CD4-positive, alpha-beta memory T cell (primary cell): ENCODE measurements around the gene IL20RB. TPM values are rescaled to one million over a fixed set of nuclear protein-coding genes. Genes with fewer than 3 reads are reported as not detected.

Experiments
- CTCF ChIA-PET: fragments of 350-600 bp; sonication (Branson Sonifier 250); formaldehyde crosslinking; loops from one replicate; lab custom pipeline; 2021; ENCODE audit warnings: inconsistent platforms; ENCODE audit not compliant: partially characterized antibody; lab: Charles Lee
- POLR2A ChIA-PET: fragments of 350-600 bp; sonication (Branson Sonifier 250); formaldehyde crosslinking; loops from one replicate; lab custom pipeline; 2021; ENCODE audit not compliant: partially characterized antibody; lab: Charles Lee
- DNase-seq, 5 donors: peaks; one replicate each; pipeline versions ENCODE4 v3.0.0 to v3.0.0-alpha.2; 2020 to 2022; ENCODE audit warnings: mixed read lengths in 1 of 5
- H3K27ac ChIP-seq: one replicate; pipeline ENCODE4 v1.7.0; 2013; ENCODE audit warnings: low read depth, low read length
- H3K27me3 ChIP-seq: 2 replicates; pipeline ENCODE4 v1.7.0; 2013; ENCODE audit warnings: mild to moderate bottlenecking, low read length, moderate library complexity; ENCODE audit not compliant: insufficient read depth
- H3K36me3 ChIP-seq: 2 replicates; pipeline ENCODE4 v1.7.0; 2013; ENCODE audit warnings: mild to moderate bottlenecking, low read length, moderate library complexity; ENCODE audit not compliant: insufficient read depth
- H3K4me1 ChIP-seq: 2 replicates; pipeline ENCODE4 v1.7.0; 2013; ENCODE audit warnings: mild to moderate bottlenecking, low read length, moderate library complexity; ENCODE audit not compliant: insufficient read depth
- H3K4me3 ChIP-seq, 2 donors: one replicate each; pipeline ENCODE4 v1.7.0; 2013; ENCODE audit warnings: low read length in 2 of 2, mild to moderate bottlenecking in 1 of 2
- H3K9me3 ChIP-seq, 2 donors: one replicate each; pipeline ENCODE4 v1.7.0; 2013; ENCODE audit warnings: low read length in 2 of 2, control low read depth in 1 of 2; ENCODE audit not compliant: control insufficient read depth in 1 of 2
- H3K27ac Mint-ChIP-seq, 7 donors: one replicate each; pipeline ENCODE4 v1.8.0; 2020 to 2021; ENCODE audit warnings: mixed read lengths in 7 of 7, mild to moderate bottlenecking in 6 of 7, inconsistent platforms in 3 of 7, moderate library complexity in 3 of 7
- H3K27me3 Mint-ChIP-seq, 2 donors: one replicate each; pipeline ENCODE4 v1.8.0; 2020 to 2021; ENCODE audit warnings: mixed read lengths in 2 of 2
- H3K36me3 Mint-ChIP-seq, 2 donors: one replicate each; pipeline ENCODE4 v1.8.0; 2020 to 2021; ENCODE audit warnings: mixed read lengths in 2 of 2, inconsistent platforms in 1 of 2, mild to moderate bottlenecking in 1 of 2
- H3K4me1 Mint-ChIP-seq, 4 donors: one replicate each; pipeline ENCODE4 v1.8.0; 2020 to 2021; ENCODE audit warnings: mixed read lengths in 4 of 4, mild to moderate bottlenecking in 1 of 4
- H3K4me3 Mint-ChIP-seq, 8 donors: one replicate each; pipeline ENCODE4 v1.8.0; 2020 to 2021; ENCODE audit warnings: mixed read lengths in 8 of 8, mild to moderate bottlenecking in 7 of 8, moderate library complexity in 6 of 8, inconsistent platforms in 3 of 8
- H3K9me3 Mint-ChIP-seq, 8 donors: one replicate each; pipeline ENCODE4 v1.8.0; 2020 to 2021; ENCODE audit warnings: mixed read lengths in 8 of 8, mild to moderate bottlenecking in 5 of 8, inconsistent platforms in 3 of 8, moderate library complexity in 1 of 8
- intact Hi-C: fragments of 100-400 bp; cut with micrococcal nuclease; formaldehyde crosslinking; loops from one replicate; pipeline ENCODE4 v1.15.1; 2023
- polyA plus RNA-seq, 2 donors: library from polyadenylated mRNA; unstranded; fragments of 300-500 nt; fragmentation: Illumina TruSeq; gene quantifications; one replicate each; pipeline ENCODE4 v1.2.3, GENCODE V29; 2021
- total RNA-seq, 2 experiments: library from RNA; stranded (reverse); gene quantifications; one replicate each; pipeline ENCODE4 v1.2.3, GENCODE V29; 2021

The IL20RB gene
- total and polyA plus RNA-seq, 4 experiments from 2014 or later, result 1.4 to 2.7 (median 1.5) TPM; not detected in 1

- no peaks in the 10 kb centered on the region for H3K27me3 Mint-ChIP-seq
- peaks cover 64 to 96% (median 79%) of the 10 kb centered on the region in 4 donors for H3K4me1 Mint-ChIP-seq
- H3K27ac Mint-ChIP-seq, result peak overlapping the region in 3 of 7 donors; percentile 30 to 73 (median 41)
These were observed 41.6 kb upstream of the IL20RB start for GRCh38 chr3:136916223-136916622.

DNA sequence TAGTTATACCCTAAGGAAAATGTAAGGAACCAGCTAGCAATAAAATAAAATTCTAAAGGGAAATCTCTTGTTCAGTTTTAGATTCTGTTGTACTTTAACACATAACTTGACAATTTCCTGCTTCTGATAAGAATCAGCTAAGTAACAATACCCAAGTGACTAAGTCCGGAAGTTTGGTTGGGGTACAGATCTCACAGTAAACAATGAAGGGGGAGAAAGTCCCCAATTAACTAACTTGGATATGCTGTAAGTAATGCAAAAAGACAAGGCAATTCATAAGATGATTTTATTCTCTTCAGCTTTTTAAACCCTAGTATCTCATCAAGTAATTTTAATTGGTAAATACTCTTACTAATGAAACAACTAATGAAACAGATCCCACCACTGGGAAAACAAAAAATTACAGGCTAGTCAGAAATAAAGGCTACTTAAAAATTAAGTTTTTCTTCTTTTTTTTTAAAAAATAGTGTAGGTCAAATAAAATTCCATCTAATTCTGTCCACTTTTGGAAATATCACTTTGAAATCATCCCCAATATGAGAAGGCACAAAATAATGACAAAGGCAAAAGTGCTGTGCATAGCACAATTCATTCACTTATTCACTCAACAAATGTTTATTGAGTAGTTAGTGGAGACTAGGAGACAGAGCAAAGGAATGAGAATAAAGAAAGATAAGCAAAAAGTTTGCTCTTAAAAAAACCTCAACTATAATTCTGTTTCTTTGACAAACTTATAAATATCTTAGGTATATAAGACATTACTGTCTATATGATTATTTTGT is 37.8 kb upstream of the IL20RB start:
- DNase-seq, result peak; percentile 64 to 78 (median 69)
- Histone ChIP-seq H3K9me3 (no peaks in the 10 kb centered on the region), H3K4me3 (no peak overlapping the region), H3K27me3 (no peaks in the 10 kb centered on the region), H3K4me1 (peaks cover 93% of the 10 kb centered on the region), H3K27ac (peak overlapping the region; percentile 55), H3K36me3 (no peaks in the 10 kb centered on the region)
- H3K27me3 Mint-ChIP-seq, result no peaks in the 10 kb centered on the region
- intact Hi-C loops, result loop anchor here (1.0 to 5.0 kb wide), 5 partner anchors 33 to 668 kb away; partner anchors contain the start of genes NCK1, PCCB and STAG1
- H3K4me1 Mint-ChIP-seq, result peaks cover 64 to 90% (median 77%) of the 10 kb centered on the region in 4 donors
- POLR2A ChIA-PET, result interaction anchor here (0.8 to 2.9 kb wide), 9 partner anchors 10 to 726 kb away, joined by 3 to 49 read pairs (median 5); partner anchors contain the start of genes NCK1 and STAG1
- no peaks in the 10 kb centered on the region for H3K9me3 Mint-ChIP-seq
- CTCF ChIA-PET, result interaction anchor here (0.9 to 1.4 kb wide), 4 partner anchors 57 to 168 kb away, joined by 3 to 10 read pairs (median 4); partner anchors contain the start of genes NCK1 and STAG1
- H3K4me3 Mint-ChIP-seq, result peak overlapping the region; percentile 25 to 91 (median 74)
- H3K27ac Mint-ChIP-seq, result peak overlapping the region; percentile 81 to 95 (median 86)
- peaks cover 0 to 2% of the 10 kb centered on the region in 2 donors for H3K36me3 Mint-ChIP-seq

More at GRCh38 chr3:136916223-136916622, 41.6 kb upstream of the IL20RB start:
- H3K9me3 Mint-ChIP-seq, result peaks cover 0 to 3% (median 0%) of the 10 kb centered on the region in 8 donors
- H3K27me3 ChIP-seq, result no peaks in the 10 kb centered on the region
- H3K36me3 ChIP-seq, result no peaks in the 10 kb centered on the region
- peaks cover 11 to 16% of the 10 kb centered on the region in 2 donors for H3K36me3 Mint-ChIP-seq
- POLR2A ChIA-PET, result interaction anchor here (1.3 kb wide), 1 partner anchor 58 kb away, joined by 3 read pairs; no protein-coding TSS in a partner anchor
- H3K4me3 ChIP-seq, result no peak overlapping the region
- no peak overlapping the region for H3K27ac ChIP-seq
- H3K4me3 Mint-ChIP-seq, result no peak overlapping the region
- no peaks in the 10 kb centered on the region for H3K9me3 ChIP-seq
- CTCF ChIA-PET, result no interaction called here
- intact Hi-C loops, result loop anchor here (5.0 kb wide), 1 partner anchor 664 kb away; the partner anchor contains the start of gene PCCB
- peaks cover 92% of the 10 kb centered on the region for H3K4me1 ChIP-seq
- no peak for DNase-seq

DNA sequence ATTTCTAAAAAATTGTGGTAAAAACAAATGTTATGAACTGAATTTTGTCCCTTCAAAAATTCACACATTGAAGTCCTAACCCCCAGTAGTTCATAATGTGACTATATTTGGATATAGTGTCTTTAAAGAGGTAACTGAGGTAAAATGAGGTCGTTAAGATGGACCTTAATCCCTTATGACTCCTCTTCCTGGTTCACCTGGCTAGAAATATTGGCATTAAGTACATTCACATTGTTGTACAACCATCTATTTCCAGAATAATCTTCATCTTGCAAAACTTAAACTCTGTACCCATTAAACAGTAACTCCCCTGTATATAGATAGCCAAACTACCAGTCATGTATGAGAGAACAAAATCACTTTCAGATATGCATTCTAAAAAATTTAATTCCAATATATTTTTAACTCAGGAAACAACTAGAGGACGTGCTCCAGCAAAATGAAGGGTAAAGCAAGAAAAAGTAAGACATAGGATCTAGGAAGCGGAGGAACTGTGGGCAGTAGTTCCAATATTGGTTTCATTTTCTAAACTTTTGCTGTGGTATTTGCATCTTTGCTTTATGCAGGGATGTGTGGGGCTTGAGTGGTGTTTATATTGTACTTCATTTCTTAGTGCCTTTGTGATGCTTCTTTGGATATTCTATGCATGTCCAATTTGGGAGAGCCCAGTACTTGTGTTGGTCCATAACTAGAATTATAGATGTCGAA is 36.7 kb upstream of the IL20RB start:
- POLR2A ChIA-PET, result interaction anchor here (1.4 to 1.5 kb wide), 2 partner anchors 11 to 60 kb away, joined by 3 to 14 read pairs; partner anchors contain the start of gene NCK1
- Histone ChIP-seq H3K4me1 (peaks cover 93% of the 10 kb centered on the region), H3K27ac (peak overlapping the region; percentile 55), H3K9me3 (no peaks in the 10 kb centered on the region), H3K4me3 (peak overlapping the region; percentile 1 to 34), H3K36me3 (no peaks in the 10 kb centered on the region), H3K27me3 (no peaks in the 10 kb centered on the region)
- peaks cover 0 to under 1% of the 10 kb centered on the region in 2 donors for H3K36me3 Mint-ChIP-seq
- H3K9me3 Mint-ChIP-seq, result no peaks in the 10 kb centered on the region
- H3K4me3 Mint-ChIP-seq, result peak overlapping the region; percentile 78 to 91 (median 84)
- peaks cover 62 to 88% (median 75%) of the 10 kb centered on the region in 4 donors for H3K4me1 Mint-ChIP-seq
- peak in 3 of 5 donors; percentile 13 to 42 (median 21) for DNase-seq
- no peaks in the 10 kb centered on the region for H3K27me3 Mint-ChIP-seq
- CTCF ChIA-PET, result no interaction called here
- intact Hi-C loops, result loop anchor here (5.0 kb wide), 3 partner anchors 34 to 169 kb away; partner anchors contain the start of gene STAG1
- H3K27ac Mint-ChIP-seq, result peak overlapping the region; percentile 84 to 98 (median 91)

DNA sequence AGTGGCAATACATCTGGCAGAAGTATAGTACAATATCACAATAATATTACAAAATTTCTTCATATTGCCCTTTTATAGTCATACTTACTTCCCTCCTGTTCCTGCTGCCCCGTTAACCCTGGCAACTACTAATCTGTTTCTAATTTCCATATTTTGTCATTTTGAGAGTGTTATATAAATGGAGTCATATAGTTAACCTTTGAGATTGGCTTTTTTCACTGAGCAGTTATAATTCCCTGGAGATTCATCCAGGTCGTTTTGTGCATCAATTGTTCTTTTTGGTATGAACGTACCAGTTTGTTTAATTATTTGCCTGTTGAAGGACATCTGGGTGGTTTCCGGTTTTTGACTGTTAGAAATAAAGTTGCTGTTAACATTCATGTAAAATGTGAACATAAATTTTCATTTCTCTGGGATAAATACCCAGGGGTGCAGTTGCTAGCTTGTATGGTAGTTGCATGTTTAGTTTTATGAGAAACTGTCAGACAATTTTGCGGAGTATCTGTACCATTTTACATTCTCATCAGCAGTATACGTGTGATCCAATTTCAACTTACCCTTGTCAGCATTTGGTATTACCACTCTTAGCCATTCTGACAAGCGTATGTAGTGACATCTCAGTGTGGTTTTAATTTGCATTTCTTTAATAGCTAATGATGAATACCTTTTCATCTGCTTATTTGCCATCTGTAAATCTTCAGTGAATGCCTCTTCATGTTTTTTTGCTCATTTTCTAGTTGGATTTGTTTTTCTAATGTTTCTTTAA is 32.2 kb upstream of the IL20RB start:
- no peak overlapping the region for H3K4me3 ChIP-seq
- no peaks in the 10 kb centered on the region for H3K36me3 ChIP-seq
- H3K27ac ChIP-seq, result no peak overlapping the region
- peaks cover 41 to 75% (median 61%) of the 10 kb centered on the region in 4 donors for H3K4me1 Mint-ChIP-seq
- H3K4me1 ChIP-seq, result peaks cover 65% of the 10 kb centered on the region
- no peaks in the 10 kb centered on the region for H3K27me3 ChIP-seq
- no peaks in the 10 kb centered on the region for H3K9me3 Mint-ChIP-seq
- H3K4me3 Mint-ChIP-seq, result peak overlapping the region in 2 of 8 donors; percentile 32 to 58
- peak overlapping the region in 4 of 7 donors; percentile 12 to 85 (median 59) for H3K27ac Mint-ChIP-seq
- intact Hi-C loops, result no loop called here
- no peaks in the 10 kb centered on the region for H3K27me3 Mint-ChIP-seq
- H3K36me3 Mint-ChIP-seq, result peaks cover 20 to 21% of the 10 kb centered on the region in 2 donors
- no peak for DNase-seq
- no peaks in the 10 kb centered on the region for H3K9me3 ChIP-seq
- ChIA-PET POLR2A (interaction anchor here (0.6 to 2.2 kb wide), 2 partner anchors 64 to 71 kb away, joined by 3 to 7 read pairs; partner anchors contain the start of gene NCK1), CTCF (interaction anchor here (0.7 to 4.0 kb wide), 5 partner anchors 15 to 173 kb away, joined by 3 to 19 read pairs (median 4); partner anchors contain the start of genes NCK1 and STAG1)

DNA sequence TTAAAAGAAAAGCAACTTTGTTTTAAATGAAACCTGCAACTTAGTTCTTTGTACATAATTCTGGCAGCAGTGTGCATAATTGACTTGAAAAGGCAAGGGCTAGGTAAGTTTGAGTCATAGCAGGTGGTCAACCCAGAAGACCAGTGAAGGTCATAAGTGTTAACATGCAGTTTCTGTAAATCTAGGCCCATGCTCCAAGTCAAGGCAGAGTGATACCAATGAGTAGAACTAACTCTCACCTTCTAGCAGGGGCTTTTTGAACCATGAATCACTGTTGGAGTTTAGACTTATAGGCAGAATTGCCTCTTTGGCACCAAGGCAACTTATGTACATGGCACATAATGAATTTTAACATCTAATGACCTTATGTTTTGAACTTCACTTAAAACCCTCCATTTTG is 29.5 kb upstream of the IL20RB start:
- Mint-ChIP-seq H3K27ac (peak overlapping the region in 3 of 7 donors; percentile 17 to 31 (median 29)), H3K9me3 (no peaks in the 10 kb centered on the region), H3K4me1 (peaks cover 39 to 71% (median 61%) of the 10 kb centered on the region in 4 donors), H3K36me3 (peaks cover 22 to 33% of the 10 kb centered on the region in 2 donors), H3K27me3 (no peaks in the 10 kb centered on the region), H3K4me3 (no peak overlapping the region)
- Histone ChIP-seq H3K27me3 (no peaks in the 10 kb centered on the region), H3K27ac (no peak overlapping the region), H3K9me3 (no peaks in the 10 kb centered on the region), H3K4me1 (peaks cover 64% of the 10 kb centered on the region), H3K36me3 (no peaks in the 10 kb centered on the region), H3K4me3 (no peak overlapping the region)
- ChIA-PET CTCF (interaction anchor here (1.3 kb wide), 1 partner anchor 66 kb away, joined by 3 read pairs; the partner anchor contains the start of gene NCK1), POLR2A (interaction anchor here (1.9 kb wide), 1 partner anchor 67 kb away, joined by 5 read pairs; the partner anchor contains the start of gene NCK1)
- intact Hi-C loops, result no loop called here
- no peak for DNase-seq
